GM23338 (cell line): ENCODE results near the gene MLPH. TPM values are rescaled to one million over a fixed set of nuclear protein-coding genes. Genes with fewer than 3 reads are reported as not detected.

Experiments used
- ATAC-seq: fragments of 200-7000 bp; cut with Tn5 transposase; 3 replicates; pipeline ENCODE4 v1.9.1; 2020
- DNase-seq: peaks from one replicate; pipeline ENCODE4 v3.0.0-alpha.2; 2015; ENCODE audit warnings: low spot score
- H2AFZ ChIP-seq: fragments of 200-600 bp; sonication (generic); 2 replicates; pipeline ENCODE4 v1.8.0; 2016; ENCODE audit warnings: antibody characterized with exemption, mild to moderate bottlenecking, moderate library complexity
- H3F3A ChIP-seq: fragments of 200-600 bp; sonication (generic); replicated peaks from 2 replicates; pipeline ENCODE4 v1.8.0; 2017; ENCODE audit warnings: antibody characterized with exemption, mixed run types, low read depth
- H3K27ac ChIP-seq: fragments of 200-600 bp; sonication (generic); 2 replicates; pipeline ENCODE4 v1.6.1; 2016; ENCODE audit warnings: low read depth
- H3K27me3 ChIP-seq: fragments of 200-600 bp; sonication (generic); 2 replicates; pipeline ENCODE4 v1.8.0; 2016; ENCODE audit warnings: mild to moderate bottlenecking, mixed run types, moderate library complexity; ENCODE audit not compliant: insufficient read depth
- H3K36me3 ChIP-seq: fragments of 200-600 bp; sonication (generic); 2 replicates; pipeline ENCODE4 v1.8.0; 2016; ENCODE audit warnings: mild to moderate bottlenecking; ENCODE audit not compliant: insufficient read depth
- H3K4me1 ChIP-seq: fragments of 200-600 bp; sonication (generic); 2 replicates; pipeline ENCODE4 v1.8.0; 2016; ENCODE audit warnings: mild to moderate bottlenecking, moderate library complexity; ENCODE audit not compliant: insufficient read depth
- H3K4me2 ChIP-seq: fragments of 200-600 bp; sonication (generic); 2 replicates; pipeline ENCODE4 v1.7.1; 2017; ENCODE audit warnings: mixed run types
- H3K4me3 ChIP-seq: fragments of 200-600 bp; sonication (generic); 2 replicates; pipeline ENCODE4 v1.6.1; 2016; ENCODE audit warnings: mixed run types
- H3K79me2 ChIP-seq: fragments of 200-600 bp; sonication (generic); replicated peaks from 2 replicates; pipeline ENCODE4 v1.8.0; 2017; ENCODE audit warnings: mild to moderate bottlenecking; ENCODE audit not compliant: insufficient read depth
- H3K9me2 ChIP-seq: fragments of 200-600 bp; sonication (generic); 2 replicates; pipeline ENCODE4 v1.8.0; 2017; ENCODE audit not compliant: insufficient read depth
- H4K20me1 ChIP-seq: fragments of 200-600 bp; sonication (generic); replicated peaks from 2 replicates; pipeline ENCODE4 v1.8.0; 2017; ENCODE audit warnings: mild to moderate bottlenecking; ENCODE audit not compliant: insufficient read depth
- H3K27ac Mint-ChIP-seq: 2 replicates; pipeline ENCODE4 v1.8.0; 2020; ENCODE audit warnings: inconsistent platforms, mild to moderate bottlenecking, moderate library complexity, mixed read lengths
- H3K27me3 Mint-ChIP-seq: 3 replicates; pipeline ENCODE4 v1.8.0; 2022; ENCODE audit warnings: low read depth, mild to moderate bottlenecking, moderate library complexity, mixed read lengths, inconsistent platforms; ENCODE audit not compliant: insufficient read depth, poor library complexity
- H3K36me3 Mint-ChIP-seq: 3 replicates; pipeline ENCODE4 v1.8.0; 2021; ENCODE audit warnings: low read depth, mild to moderate bottlenecking, inconsistent platforms, moderate library complexity, mixed read lengths
- H3K4me1 Mint-ChIP-seq: 3 replicates; pipeline ENCODE4 v1.8.0; 2020; ENCODE audit warnings: mild to moderate bottlenecking, inconsistent platforms, mixed read lengths
- H3K4me3 Mint-ChIP-seq: 3 replicates; pipeline ENCODE4 v1.8.0; 2021; ENCODE audit warnings: moderate library complexity, mild to moderate bottlenecking, inconsistent platforms, mixed read lengths
- H3K9me3 Mint-ChIP-seq: 3 replicates; pipeline ENCODE4 v1.8.0; 2020; ENCODE audit warnings: moderate library complexity, mild to moderate bottlenecking, inconsistent platforms, mixed read lengths
- CREB1 ChIP-seq: fragments of 250-450 bp; sonication (Bioruptor Pico); IDR thresholded peaks from 2 replicates; pipeline ENCODE4 v1.5.0; 2020; ENCODE audit warnings: low read depth, mild to moderate bottlenecking, moderate library complexity
- EZH2 ChIP-seq: fragments of 200-600 bp; sonication (generic); IDR thresholded peaks from one replicate; pipeline ENCODE4 v1.8.0; 2017; ENCODE audit warnings: antibody characterized with exemption, mild to moderate bottlenecking, low read depth; ENCODE audit not compliant: unreplicated experiment
- NANOG ChIP-seq: IDR thresholded peaks from 2 replicates; pipeline ENCODE4 v1.6.1; 2016; ENCODE audit warnings: antibody characterized with exemption, borderline replicate concordance
- polyA plus RNA-seq: library from polyadenylated mRNA; unstranded; fragments of >200 nt; fragmentation: Nextera tagmentation; extraction: Ambion mirVana; gene quantifications from 2 replicates; pipeline ENCODE4 v1.2.1, GENCODE V29; 2016
- total RNA-seq: library from RNA; depleted of rRNA; stranded (reverse); fragments of >200 nt; shearing (Covaris generic); gene quantifications from 2 replicates; pipeline ENCODE4 v1.2.3, GENCODE V29; 2014
- TF ChIP-seq, protein P1 (sequence below): IDR thresholded peaks from one replicate; pipeline ENCODE4 v1.6.1; 2018; ENCODE audit warnings: antibody characterized with exemption; ENCODE audit not compliant: unreplicated experiment
- TF ChIP-seq, protein P2 (sequence below): IDR thresholded peaks from 2 replicates; pipeline ENCODE4 v1.6.1; 2016; ENCODE audit warnings: antibody characterized with exemption

MLPH gene
- total and polyA plus RNA-seq, 2 experiments from 2014 or later: 13.6 to 16.5 TPM

DNA sequence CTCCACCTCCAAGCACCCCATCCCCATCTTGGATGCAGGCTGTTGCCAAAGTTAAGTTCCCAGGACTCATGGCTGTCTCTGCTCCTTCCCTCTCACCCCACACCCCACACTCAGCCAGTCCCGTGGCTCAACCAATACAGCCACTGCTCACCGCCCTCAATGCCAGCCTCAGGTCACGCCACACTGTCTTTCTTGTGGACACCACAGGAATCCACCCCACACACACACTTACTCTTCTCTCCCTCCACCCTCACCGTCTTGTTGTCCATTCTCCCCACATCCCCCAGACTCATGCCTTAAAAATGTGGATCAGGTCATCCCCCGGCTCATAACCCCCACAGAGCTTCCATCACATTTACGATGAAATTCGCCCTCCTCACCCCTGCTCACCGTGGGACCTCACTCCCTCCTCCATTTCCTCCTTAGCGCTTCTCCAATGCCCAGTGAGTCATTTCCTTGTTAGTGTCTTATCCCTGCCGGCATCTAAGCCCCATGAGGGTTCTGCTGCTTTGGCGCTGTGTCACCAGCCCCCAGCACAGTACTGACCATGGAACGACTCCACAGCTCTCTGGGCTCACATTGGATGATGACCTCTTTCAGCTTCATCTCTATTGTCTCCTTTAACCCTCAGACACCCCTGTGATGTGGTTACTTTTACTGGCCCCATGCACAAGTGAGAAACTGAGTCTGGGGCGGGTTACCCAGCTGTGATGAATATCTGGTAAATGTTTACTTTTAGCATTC lies 13.8 kb downstream of the MLPH start:
- no peaks in the 10 kb centered on the region for H3F3A ChIP-seq
- no peak overlapping the region for H3K27ac ChIP-seq
- no peaks in the 10 kb centered on the region for H3K9me2 ChIP-seq
- no peaks in the 10 kb centered on the region for H3K27me3 ChIP-seq
- DNase-seq (no peak), ATAC-seq (no peak)
- Mint-ChIP-seq H3K4me3 (no peak overlapping the region), H3K27me3 (peaks cover 8% of the 10 kb centered on the region), H3K36me3 (peaks cover 5% of the 10 kb centered on the region), H3K9me3 (peaks cover 5% of the 10 kb centered on the region), H3K4me1 (peaks cover 25% of the 10 kb centered on the region), H3K27ac (no peak overlapping the region)
- no peak overlapping the region for H2AFZ ChIP-seq
- no peaks in the 10 kb centered on the region for H3K36me3 ChIP-seq
- H3K79me2 ChIP-seq: no peaks in the 10 kb centered on the region
- H3K4me1 ChIP-seq: no peaks in the 10 kb centered on the region; the same call in 1 of the 2 replicates
- no peak overlapping the region for H3K4me3 ChIP-seq
- no peaks in the 10 kb centered on the region for H4K20me1 ChIP-seq
- no peak overlapping the region for H3K4me2 ChIP-seq
- TF ChIP-seq, protein P1, sequence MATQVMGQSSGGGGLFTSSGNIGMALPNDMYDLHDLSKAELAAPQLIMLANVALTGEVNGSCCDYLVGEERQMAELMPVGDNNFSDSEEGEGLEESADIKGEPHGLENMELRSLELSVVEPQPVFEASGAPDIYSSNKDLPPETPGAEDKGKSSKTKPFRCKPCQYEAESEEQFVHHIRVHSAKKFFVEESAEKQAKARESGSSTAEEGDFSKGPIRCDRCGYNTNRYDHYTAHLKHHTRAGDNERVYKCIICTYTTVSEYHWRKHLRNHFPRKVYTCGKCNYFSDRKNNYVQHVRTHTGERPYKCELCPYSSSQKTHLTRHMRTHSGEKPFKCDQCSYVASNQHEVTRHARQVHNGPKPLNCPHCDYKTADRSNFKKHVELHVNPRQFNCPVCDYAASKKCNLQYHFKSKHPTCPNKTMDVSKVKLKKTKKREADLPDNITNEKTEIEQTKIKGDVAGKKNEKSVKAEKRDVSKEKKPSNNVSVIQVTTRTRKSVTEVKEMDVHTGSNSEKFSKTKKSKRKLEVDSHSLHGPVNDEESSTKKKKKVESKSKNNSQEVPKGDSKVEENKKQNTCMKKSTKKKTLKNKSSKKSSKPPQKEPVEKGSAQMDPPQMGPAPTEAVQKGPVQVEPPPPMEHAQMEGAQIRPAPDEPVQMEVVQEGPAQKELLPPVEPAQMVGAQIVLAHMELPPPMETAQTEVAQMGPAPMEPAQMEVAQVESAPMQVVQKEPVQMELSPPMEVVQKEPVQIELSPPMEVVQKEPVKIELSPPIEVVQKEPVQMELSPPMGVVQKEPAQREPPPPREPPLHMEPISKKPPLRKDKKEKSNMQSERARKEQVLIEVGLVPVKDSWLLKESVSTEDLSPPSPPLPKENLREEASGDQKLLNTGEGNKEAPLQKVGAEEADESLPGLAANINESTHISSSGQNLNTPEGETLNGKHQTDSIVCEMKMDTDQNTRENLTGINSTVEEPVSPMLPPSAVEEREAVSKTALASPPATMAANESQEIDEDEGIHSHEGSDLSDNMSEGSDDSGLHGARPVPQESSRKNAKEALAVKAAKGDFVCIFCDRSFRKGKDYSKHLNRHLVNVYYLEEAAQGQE: no peak
- TF ChIP-seq NANOG: no peak
- TF ChIP-seq EZH2: no peak

DNA sequence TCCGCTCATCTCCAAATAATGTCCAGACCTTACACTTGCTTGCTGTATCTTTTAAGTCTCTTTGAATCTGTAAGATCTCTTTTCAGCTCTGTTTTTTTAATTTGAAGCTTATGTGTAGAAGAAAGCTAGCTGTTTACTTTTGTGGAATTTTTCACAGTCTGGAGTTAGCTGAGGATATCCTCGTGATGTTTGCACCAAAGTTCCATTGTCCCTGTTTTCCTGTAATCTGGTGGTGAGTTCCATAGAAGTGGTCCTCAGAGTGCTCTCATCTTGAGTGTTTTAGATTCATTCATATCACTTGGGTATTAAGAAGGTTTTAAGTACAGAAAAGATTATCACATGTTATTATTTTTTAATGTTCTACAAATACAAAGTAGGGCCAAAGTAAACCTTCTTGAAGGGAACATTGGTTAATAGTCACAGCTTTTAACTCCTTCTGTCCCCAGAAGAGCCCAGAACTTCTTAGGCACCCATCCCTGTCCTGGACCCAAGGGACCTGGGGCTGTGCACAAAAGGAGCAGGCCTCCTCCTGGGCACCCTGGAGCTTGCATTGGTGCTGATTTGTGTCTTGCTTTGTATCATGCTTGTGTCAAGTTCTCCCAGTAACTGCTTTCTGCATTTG lies 15.0 kb downstream of the MLPH start:
- H3K27ac Mint-ChIP-seq: no peak overlapping the region
- H3K36me3 Mint-ChIP-seq: peaks cover 14% of the 10 kb centered on the region
- DNase-seq: no peak
- Histone ChIP-seq H3K79me2 (no peaks in the 10 kb centered on the region), H3K27ac (no peak overlapping the region), H3K36me3 (no peaks in the 10 kb centered on the region), H3K4me1 (no peaks in the 10 kb centered on the region), H3K27me3 (no peaks in the 10 kb centered on the region), H3K4me3 (no peak overlapping the region), H2AFZ (no peak overlapping the region), H3K4me2 (no peak overlapping the region), H3F3A (no peaks in the 10 kb centered on the region), H3K9me2 (no peaks in the 10 kb centered on the region), H4K20me1 (no peaks in the 10 kb centered on the region)
- ATAC-seq: no peak
- H3K4me1 Mint-ChIP-seq: peaks cover 19% of the 10 kb centered on the region
- no peak overlapping the region for H3K4me3 Mint-ChIP-seq
- H3K27me3 Mint-ChIP-seq: peaks cover 8% of the 10 kb centered on the region
- no peak for TF ChIP-seq CREB1 (CRISPR knock-in tag)
- TF ChIP-seq, protein P2, sequence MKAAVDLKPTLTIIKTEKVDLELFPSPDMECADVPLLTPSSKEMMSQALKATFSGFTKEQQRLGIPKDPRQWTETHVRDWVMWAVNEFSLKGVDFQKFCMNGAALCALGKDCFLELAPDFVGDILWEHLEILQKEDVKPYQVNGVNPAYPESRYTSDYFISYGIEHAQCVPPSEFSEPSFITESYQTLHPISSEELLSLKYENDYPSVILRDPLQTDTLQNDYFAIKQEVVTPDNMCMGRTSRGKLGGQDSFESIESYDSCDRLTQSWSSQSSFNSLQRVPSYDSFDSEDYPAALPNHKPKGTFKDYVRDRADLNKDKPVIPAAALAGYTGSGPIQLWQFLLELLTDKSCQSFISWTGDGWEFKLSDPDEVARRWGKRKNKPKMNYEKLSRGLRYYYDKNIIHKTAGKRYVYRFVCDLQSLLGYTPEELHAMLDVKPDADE: no peak
- TF ChIP-seq EZH2: no peak
- TF ChIP-seq NANOG: no peak
- H3K9me3 Mint-ChIP-seq: peaks cover 13% of the 10 kb centered on the region
